Endothelial cell of umbilical vein (primary cell): ENCODE data around the gene DNAH11. TPM values are rescaled to one million over a fixed set of nuclear protein-coding genes. Genes with fewer than 3 reads are reported as not detected.

Experiments used
- BruUV-seq: library from RNA; stranded (reverse); fragments of 400-500 nt; replicated peaks from 2 replicates; lab custom pipeline; 2021; lab: Mats Ljungman, UMichigan
- CTCF ChIA-PET: fragments of 300-600, 350-600 bp; sonication (Branson Sonifier 250); formaldehyde crosslinking; loops from one replicate; lab custom pipeline; 2021; ENCODE audit warnings: antibody characterized with exemption, inconsistent platforms; lab: Charles Lee
- POLR2A ChIA-PET: fragments of 300-600, 350-600 bp; sonication (Branson Sonifier 250); formaldehyde crosslinking; loops from one replicate; lab custom pipeline; 2021; ENCODE audit warnings: antibody characterized with exemption, inconsistent platforms; lab: Charles Lee
- DNase-seq: peaks from one replicate; pipeline ENCODE4 v3.0.0-alpha.2; 2011; ENCODE audit warnings: low read depth, low spot score
- FAIRE-seq: peaks from 2 replicates; lab custom pipeline; 2011; peaks lifted over from hg19 to GRCh38; lab: Jason Lieb, UNC
- H2AFZ ChIP-seq: 2 replicates; pipeline ENCODE4 v1.6.0; 2012; ENCODE audit warnings: low read depth, low read length, control low read depth, inconsistent platforms
- H3K27ac ChIP-seq: 2 replicates; pipeline ENCODE4 v1.5.1; 2011; ENCODE audit warnings: low read depth, mild to moderate bottlenecking, control low read depth, low read length, moderate library complexity; ENCODE audit not compliant: insufficient read depth
- H3K27me3 ChIP-seq, 2 experiments: 2 replicates each; pipeline versions ENCODE4 v1.6.0 to v1.6.1; 2011; ENCODE audit warnings: low read length in 2 of 2, mixed read lengths in 1 of 2; ENCODE audit not compliant: control insufficient read depth in 2 of 2, insufficient read depth in 2 of 2
- H3K36me3 ChIP-seq, 2 experiments: 2 replicates in 1 of 2; 3 replicates in 1 of 2; pipeline ENCODE4 v1.5.1; 2011; ENCODE audit warnings: low read length in 2 of 2, mild to moderate bottlenecking in 1 of 2, moderate library complexity in 1 of 2; ENCODE audit not compliant: control insufficient read depth in 2 of 2, insufficient read depth in 2 of 2; ENCODE audit errors: extremely low read depth in 1 of 2
- H3K4me1 ChIP-seq: 3 replicates; pipeline ENCODE4 v1.5.1; 2011; ENCODE audit warnings: mild to moderate bottlenecking, low read length; ENCODE audit not compliant: control insufficient read depth, insufficient read depth; ENCODE audit errors: extremely low read depth
- H3K4me2 ChIP-seq: 2 replicates; pipeline ENCODE4 v1.6.1; 2011; ENCODE audit warnings: low read length, control low read depth, mixed read lengths; ENCODE audit not compliant: insufficient read depth
- H3K4me3 ChIP-seq, 3 experiments: fragments of 200-600 bp in 1 of 3; sonication (generic), shearing (Covaris generic) in 1 of 3; replicated peaks in 1 of 3; 2 replicates each; pipeline ENCODE4 v1.5.1; 2011 to 2016; ENCODE audit warnings: control low read depth in 3 of 3, low read length in 3 of 3, mild to moderate bottlenecking in 2 of 3, inconsistent platforms in 1 of 3, low read depth in 1 of 3, moderate library complexity in 1 of 3; ENCODE audit not compliant: insufficient read depth in 1 of 3
- H3K79me2 ChIP-seq: 2 replicates; pipeline ENCODE4 v1.6.0; 2012; ENCODE audit warnings: low read length, inconsistent platforms; ENCODE audit not compliant: control insufficient read depth, insufficient read depth
- H3K9ac ChIP-seq: replicated peaks from 2 replicates; pipeline ENCODE3; 2011; ENCODE audit warnings: low read length, control low read depth; ENCODE audit not compliant: insufficient read depth; ENCODE audit errors: extremely low read depth
- H3K9me1 ChIP-seq: replicated peaks from 3 replicates; pipeline ENCODE4 v1.6.0; 2011; ENCODE audit warnings: mild to moderate bottlenecking, low read length; ENCODE audit not compliant: control insufficient read depth, insufficient read depth; ENCODE audit errors: extremely low read depth
- H3K9me3 ChIP-seq: replicated peaks from 2 replicates; pipeline ENCODE4 v1.5.1; 2012; ENCODE audit warnings: low read length, inconsistent platforms; ENCODE audit not compliant: control insufficient read depth, insufficient read depth
- H4K20me1 ChIP-seq: replicated peaks from 2 replicates; pipeline ENCODE3; 2011; ENCODE audit warnings: mild to moderate bottlenecking, low read length; ENCODE audit not compliant: control insufficient read depth, insufficient read depth; ENCODE audit errors: extremely low read depth
- EZH2 ChIP-seq: IDR thresholded peaks from 2 replicates; pipeline ENCODE4 v1.6.1; 2012; ENCODE audit warnings: borderline replicate concordance, low read depth, mild to moderate bottlenecking, moderate library complexity, low read length, inconsistent platforms; ENCODE audit not compliant: severe bottlenecking
- MYC ChIP-seq: IDR thresholded peaks from one replicate; pipeline ENCODE4 v1.6.1; 2011; ENCODE audit warnings: mild to moderate bottlenecking, low read depth, low read length
- POLR2A ChIP-seq: IDR thresholded peaks from 2 replicates; pipeline ENCODE4 v1.6.1; 2012; ENCODE audit warnings: low read depth, mild to moderate bottlenecking, control low read depth, low read length
- dilution Hi-C: fragments of 300-500 bp; cut with MboI; formaldehyde crosslinking; loops from one replicate; pipeline ENCODE4 v1.15.0; 2019; ENCODE audit warnings: low sequenced_read_pairs; ENCODE audit not compliant: extremely low pct_ligation_motif_present
- intact Hi-C: fragments of 100-400 bp; cut with micrococcal nuclease; formaldehyde crosslinking; loops from one replicate; pipeline ENCODE4 v1.10.0; 2022
- polyA plus RNA-seq, 4 experiments: library from polyadenylated mRNA; depleted of rRNA in 3 of 4; stranded (reverse) in 3 of 4; unstranded in 1 of 4; fragments of >200 nt; gene quantifications; 2 replicates each; pipeline versions ENCODE4 v1.2.1 to v1.2.3, GENCODE V29; 2011 to 2012; ENCODE audit warnings: missing spikeins in 1 of 4
- total RNA-seq: library from RNA; stranded (reverse); gene quantifications from 2 replicates; pipeline ENCODE4 v1.2.3, GENCODE V29; 2021

Gene DNAH11
- total and polyA plus RNA-seq, 2 donors (not counting 3 experiments of a cell fraction or from before 2014, with no cell fraction given) = 0.69 to 0.91 TPM

- H3K27ac ChIP-seq = no peak overlapping the region
- no peaks in the 10 kb centered on the region for H3K27me3 ChIP-seq
- H3K4me1 ChIP-seq = no peaks in the 10 kb centered on the region
- no peaks in the 10 kb centered on the region for H3K9me3 ChIP-seq
- dilution Hi-C loops = no loop called here
- H3K9me1 ChIP-seq = no peaks in the 10 kb centered on the region
- no peaks in the 10 kb centered on the region for H3K36me3 ChIP-seq
- no TSS peak for BruUV-seq
- no peaks in the 10 kb centered on the region for H4K20me1 ChIP-seq
- intact Hi-C loops = no loop called here
- no peak for DNase-seq
- H3K4me3 ChIP-seq = no peak overlapping the region
- H3K9ac ChIP-seq = no peak overlapping the region
- POLR2A ChIA-PET = no interaction called here
- no peak for TF ChIP-seq EZH2
- TF ChIP-seq POLR2A = no peak
- no peak for TF ChIP-seq MYC
- CTCF ChIA-PET = no interaction called here
- no peak overlapping the region for H2AFZ ChIP-seq
- no peak for FAIRE-seq
- no peaks in the 10 kb centered on the region for H3K79me2 ChIP-seq
- no peak overlapping the region for H3K4me2 ChIP-seq
Observed at GRCh38 chr7:21651697-21652096, 108.9 kb downstream of the DNAH11 start.

GRCh38 chr7:21653623-21654022 is 110.8 kb downstream of the DNAH11 start:
- no peaks in the 10 kb centered on the region for H4K20me1 ChIP-seq
- no peak overlapping the region for H3K4me2 ChIP-seq
- H3K27ac ChIP-seq = no peak overlapping the region
- no peak overlapping the region for H3K4me3 ChIP-seq
- intact Hi-C loops = no loop called here
- no peaks in the 10 kb centered on the region for H3K36me3 ChIP-seq
- dilution Hi-C loops = no loop called here
- BruUV-seq = no TSS peak
- no peak for FAIRE-seq
- no peaks in the 10 kb centered on the region for H3K9me3 ChIP-seq
- H3K27me3 ChIP-seq = peaks cover 0 to 2% of the 10 kb centered on the region in 2 experiments
- ChIA-PET CTCF (interaction anchor here (1.3 kb wide), 1 partner anchor 19 kb away, joined by 3 read pairs; no protein-coding TSS in a partner anchor), POLR2A (no interaction called here)
- no peak overlapping the region for H3K9ac ChIP-seq
- no peak overlapping the region for H2AFZ ChIP-seq
- no peaks in the 10 kb centered on the region for H3K9me1 ChIP-seq
- no peak for DNase-seq
- no peaks in the 10 kb centered on the region for H3K4me1 ChIP-seq
- H3K79me2 ChIP-seq = no peaks in the 10 kb centered on the region
- no peak for TF ChIP-seq MYC
